NCI-H82 treated with DMSO at 0.1 percent for 48 hours (cell line): ENCODE results near the gene GSTM5.
A peak's percentile ranks its signal among the peaks of the same experiment; 100 is the strongest.
"Not testable (repeated sequence)": the region's sequence is repeated elsewhere in the genome, so short reads cannot be mapped to it uniquely, and the experiment has no call there.

Source experiments
- DNase-seq: peaks from one replicate; lab custom pipeline; 2025; ENCODE audit not compliant: unreplicated experiment; lab: John Stamatoyannopoulos, UW

Gene GSTM5

GRCh38 chr1:109726728-109727373 is 14.8 kb downstream of the GSTM5 start:
- no peak for DNase-seq

GRCh38 chr1:109728870-109729269 is 16.8 kb downstream of the GSTM5 start:
- no peak for DNase-seq

GRCh38 chr1:109730666-109731065 is 18.6 kb downstream of the GSTM5 start:
- DNase-seq, result no peak

GRCh38 chr1:109732390-109732881 is 20.4 kb downstream of the GSTM5 start:
- DNase-seq, result no peak

GRCh38 chr1:109733236-109733870 is 21.3 kb downstream of the GSTM5 start:
- DNase-seq, result no peak

- peak; percentile 54 for DNase-seq
These were observed 27.9 kb downstream of the GSTM5 start for GRCh38 chr1:109739738-109740614.

- DNase-seq, result no peak
These were observed 28.7 kb downstream of the GSTM5 start, which contains the start of gene GSTM3 for GRCh38 chr1:109740615-109741373. TSS of gene GSTM3 (minus strand) at chr1:109741038. CDS start at chr1:109740287, 751 bp downstream.

- not testable (repeated sequence) for DNase-seq
These were observed 36.3 kb downstream of the GSTM5 start for GRCh38 chr1:109748311-109748710.

GRCh38 chr1:109749221-109749620 is 37.2 kb downstream of the GSTM5 start:
- no peak for DNase-seq

GRCh38 chr1:109750241-109750882 is 38.3 kb downstream of the GSTM5 start:
- DNase-seq, result no peak

- no peak for DNase-seq
These were observed 38.9 kb downstream of the GSTM5 start for GRCh38 chr1:109750920-109751319.

- DNase-seq, result no peak
These were observed 39.6 kb downstream of the GSTM5 start for GRCh38 chr1:109751531-109752260.

- no peak for DNase-seq
These were observed 42.7 kb downstream of the GSTM5 start for GRCh38 chr1:109754738-109755137.

- DNase-seq, result not testable (repeated sequence)
These were observed 44.3 kb downstream of the GSTM5 start for GRCh38 chr1:109756325-109756724.

- no peak for DNase-seq
These were observed 44.9 kb downstream of the GSTM5 start for GRCh38 chr1:109756848-109757521.

GRCh38 chr1:109757936-109758786 is 46.1 kb downstream of the GSTM5 start:
- DNase-seq, result no peak

GRCh38 chr1:109759513-109760334 is 47.7 kb downstream of the GSTM5 start:
- no peak for DNase-seq
